Activated CD4-positive, CD25-positive, alpha-beta regulatory T cell treated with anti-CD3 and anti-CD28 coated beads, Interleukin-2, amount 50 U/mL, for 16 hours (primary cell): ENCODE data around the gene CYP2D6.
"Not testable (repeated sequence)": the region's sequence is repeated elsewhere in the genome, so short reads cannot be mapped to it uniquely, and the experiment has no call there.

Experiments used
- DNase-seq: peaks from one replicate; pipeline ENCODE4 v3.0.0-alpha.2; 2020; ENCODE audit warnings: low read depth, low spot score

Gene CYP2D6

GRCh38 chr22:42158456-42159132 lies 28.0 kb upstream of the CYP2D6 start:
- no peak for DNase-seq

- no peak for DNase-seq
Measured at GRCh38 chr22:42156598-42156997, 26.0 kb upstream of the CYP2D6 start.

GRCh38 chr22:42156121-42156520 lies 25.5 kb upstream of the CYP2D6 start:
- DNase-seq, result no peak

- DNase-seq, result no peak
Measured at GRCh38 chr22:42155053-42155543, 24.5 kb upstream of the CYP2D6 start.

- no peak for DNase-seq
Measured at GRCh38 chr22:42154293-42155052, 23.9 kb upstream of the CYP2D6 start.

- no peak for DNase-seq
Measured at GRCh38 chr22:42152661-42153270, 22.2 kb upstream of the CYP2D6 start.

GRCh38 chr22:42151924-42152635 lies 21.5 kb upstream of the CYP2D6 start:
- no peak for DNase-seq

GRCh38 chr22:42150727-42151590 lies 20.3 kb upstream of the CYP2D6 start:
- no peak for DNase-seq

GRCh38 chr22:42149798-42150197 lies 19.2 kb upstream of the CYP2D6 start:
- not testable (repeated sequence) for DNase-seq

- no peak for DNase-seq
Measured at GRCh38 chr22:42145175-42145574, 14.6 kb upstream of the CYP2D6 start.

GRCh38 chr22:42143859-42144822 lies 13.5 kb upstream of the CYP2D6 start:
- not testable (repeated sequence) for DNase-seq

- no peak for DNase-seq
Measured at GRCh38 chr22:42142771-42143461, 12.3 kb upstream of the CYP2D6 start.

GRCh38 chr22:42141307-42142057 lies 10.9 kb upstream of the CYP2D6 start:
- not testable (repeated sequence) for DNase-seq

- DNase-seq, result not testable (repeated sequence)
Measured at GRCh38 chr22:42140153-42140552, 9.5 kb upstream of the CYP2D6 start.

GRCh38 chr22:42139508-42139907 lies 8.9 kb upstream of the CYP2D6 start:
- DNase-seq, result not testable (repeated sequence)

GRCh38 chr22:42138972-42139371 lies 8.4 kb upstream of the CYP2D6 start:
- no peak for DNase-seq

- DNase-seq, result no peak
Measured at GRCh38 chr22:42138122-42138770, 7.6 kb upstream of the CYP2D6 start.

GRCh38 chr22:42135688-42136087 lies 5.1 kb upstream of the CYP2D6 start:
- not testable (repeated sequence) for DNase-seq
